Measurements from ENCODE around the gene CYP27C1. TPM values are rescaled to one million over a fixed set of nuclear protein-coding genes. Genes with fewer than 3 reads are reported as not detected.

Gene CYP27C1
- total and polyA plus RNA-seq, 2 experiments from 2014 or later: 1.8 to 2.9 TPM

- Mint-ChIP-seq H3K36me3 (ENCODE audit: low read depth) (peaks cover 27% of the 10 kb centered on the region), H3K9me3 (peaks cover 17% of the 10 kb centered on the region), H3K4me3 (no peak overlapping the region), H3K27ac (peak overlapping the region; percentile 40; the same call in 1 of the 2 replicates), H3K27me3 (ENCODE audit: insufficient read depth, low read depth, poor library complexity) (peaks cover 5% of the 10 kb centered on the region), H3K4me1 (peaks cover 31% of the 10 kb centered on the region)
- H3K4me2 ChIP-seq: peak overlapping the region; percentile 39; the same call in 1 of the 2 replicates
- ATAC-seq: peak; percentile 52
- no peaks in the 10 kb centered on the region for H3K79me2 ChIP-seq (replicated peaks; ENCODE audit: insufficient read depth)
- TF ChIP-seq EZH2 (IDR thresholded peaks at IDR 0.05; ENCODE audit: low read depth, unreplicated experiment) (no peak), ZNF114 (CRISPR knock-in tag; IDR thresholded peaks at IDR 0.05) (no peak), JUNB (IDR thresholded peaks at IDR 0.05; ENCODE audit: unreplicated experiment) (no peak)
- H3K36me3 ChIP-seq (ENCODE audit: insufficient read depth): no peaks in the 10 kb centered on the region; the same call in 1 of the 2 replicates
- peaks cover 21% of the 10 kb centered on the region for H3K4me1 ChIP-seq (ENCODE audit: insufficient read depth)
- no peak overlapping the region for H3K4me3 ChIP-seq
- no peaks in the 10 kb centered on the region for H4K20me1 ChIP-seq (replicated peaks; ENCODE audit: insufficient read depth)
- no peak overlapping the region; the same call in 1 of the 2 replicates for H3K27ac ChIP-seq (ENCODE audit: low read depth)
- H3K9me2 ChIP-seq (ENCODE audit: insufficient read depth): no peaks in the 10 kb centered on the region
- H3K27me3 ChIP-seq (ENCODE audit: insufficient read depth): no peaks in the 10 kb centered on the region
- DNase-seq (ENCODE audit: low spot score): no peak
- H3F3A ChIP-seq (replicated peaks; ENCODE audit: low read depth): no peaks in the 10 kb centered on the region
- no peak overlapping the region for H2AFZ ChIP-seq
Observed at GRCh38 chr2:127194447-127194846, 25.7 kb downstream of the CYP27C1 start.

GRCh38 chr2:127193967-127194280 is 26.2 kb downstream of the CYP27C1 start:
- no peaks in the 10 kb centered on the region for H3K27me3 ChIP-seq (ENCODE audit: insufficient read depth)
- no peaks in the 10 kb centered on the region for H3K79me2 ChIP-seq (replicated peaks; ENCODE audit: insufficient read depth)
- no peaks in the 10 kb centered on the region for H4K20me1 ChIP-seq (replicated peaks; ENCODE audit: insufficient read depth)
- ATAC-seq: peak; percentile 8; the same call in 2 of the 3 replicates
- H3K9me3 Mint-ChIP-seq: peaks cover 19% of the 10 kb centered on the region
- no peak overlapping the region for H2AFZ ChIP-seq
- peaks cover 35% of the 10 kb centered on the region for H3K4me1 Mint-ChIP-seq
- H3K36me3 ChIP-seq (ENCODE audit: insufficient read depth): no peaks in the 10 kb centered on the region; the same call in 1 of the 2 replicates
- peak overlapping the region; percentile 33 for H3K27ac ChIP-seq (ENCODE audit: low read depth)
- peak; percentile 59 for DNase-seq (ENCODE audit: low spot score)
- 0 out of 2 replicates have a peak overlapping the region, but pooled peaks have one; percentile 40 for H3K27ac Mint-ChIP-seq
- peak overlapping the region; percentile 39; the same call in 1 of the 2 replicates for H3K4me2 ChIP-seq
- peaks cover 5% of the 10 kb centered on the region for H3K27me3 Mint-ChIP-seq (ENCODE audit: insufficient read depth, low read depth, poor library complexity)
- H3K4me3 ChIP-seq: no peak overlapping the region
- H3K36me3 Mint-ChIP-seq (ENCODE audit: low read depth): peaks cover 31% of the 10 kb centered on the region
- no peak overlapping the region for H3K4me3 Mint-ChIP-seq
- H3F3A ChIP-seq (replicated peaks; ENCODE audit: low read depth): no peaks in the 10 kb centered on the region
- peaks cover 21% of the 10 kb centered on the region for H3K4me1 ChIP-seq (ENCODE audit: insufficient read depth)
- H3K9me2 ChIP-seq (ENCODE audit: insufficient read depth): no peaks in the 10 kb centered on the region
- TF ChIP-seq CREB1 (CRISPR knock-in tag; IDR thresholded peaks at IDR 0.05; ENCODE audit: low read depth) (no peak), POLR2AphosphoS5 (IDR thresholded peaks at IDR 0.05; ENCODE audit: low read depth) (no peak), REST (IDR thresholded peaks at IDR 0.05; ENCODE audit: unreplicated experiment) (no peak), ZNF462 (CRISPR knock-in tag; IDR thresholded peaks at IDR 0.05) (no peak), ZNF114 (CRISPR knock-in tag; IDR thresholded peaks at IDR 0.05) (no peak), CTCF (conservative IDR thresholded peaks at IDR 0.05; ENCODE audit: low read depth in 2 of 2) (no peak), NANOG (IDR thresholded peaks at IDR 0.05; ENCODE audit: borderline replicate concordance) (no peak), EZH2 (IDR thresholded peaks at IDR 0.05; ENCODE audit: low read depth, unreplicated experiment) (no peak)

All from GM23338 (cell line).